Left lobe of liver (tissue), 2 donors: Measurements from ENCODE around the gene GPRIN2. TPM values are rescaled to one million over a fixed set of nuclear protein-coding genes. Genes with fewer than 3 reads are reported as not detected.
"Not testable (repeated sequence)": the region's sequence is repeated elsewhere in the genome, so short reads cannot be mapped to it uniquely, and the experiment has no call there.

Source experiments
- ATAC-seq: fragments of 200-7000 bp; cut with Tn5 transposase; one replicate; pipeline ENCODE4 v1.9.1; 2020; ENCODE audit warnings: mild to moderate bottlenecking, moderate library complexity
- DNase-seq: peaks from one replicate; pipeline ENCODE4 v3.0.0-alpha.2; 2020; ENCODE audit warnings: low spot score
- total RNA-seq: library from RNA; stranded (reverse); gene quantifications from one replicate; pipeline ENCODE4 v1.2.1, GENCODE V29; 2021
- donor health status: DM: no; HTN: no; CAD: no; lungs with moderate emphysema.
- donor health status: DM: no; HTN: yes; CAD: no.

GPRIN2 gene
- total RNA-seq, 1 donor from 2014 or later = 1.1 TPM

GRCh38 chr10:46572765-46573164 lies 16.3 kb upstream of the GPRIN2 start:
- ATAC-seq = peak; percentile 59
- peak; percentile 50 for DNase-seq

GRCh38 chr10:46570655-46571054 lies 14.2 kb upstream of the GPRIN2 start:
- not testable (repeated sequence) for DNase-seq, ATAC-seq

- DNase-seq = peak; percentile 29
Observed at GRCh38 chr10:46567151-46567550, 10.7 kb upstream of the GPRIN2 start.

GRCh38 chr10:46565591-46566332 lies 9.3 kb upstream of the GPRIN2 start:
- ATAC-seq (peak; percentile 99), DNase-seq (peak; percentile 81)

More at GRCh38 chr10:46567151-46567550, 10.7 kb upstream of the GPRIN2 start:
- ATAC-seq = not testable (repeated sequence)

- ATAC-seq (no peak), DNase-seq (peak; percentile 41)
Observed at GRCh38 chr10:46560952-46561351, 4.5 kb upstream of the GPRIN2 start.

GRCh38 chr10:46560381-46560780 lies 3.9 kb upstream of the GPRIN2 start:
- ATAC-seq (no peak), DNase-seq (peak; percentile 53)

- ATAC-seq (no peak), DNase-seq (peak; percentile 46)
Observed at GRCh38 chr10:46559231-46559671, 2.8 kb upstream of the GPRIN2 start.

GRCh38 chr10:46558392-46559185 lies 2.1 kb upstream of the GPRIN2 start:
- ATAC-seq (peak; percentile 69), DNase-seq (peak; percentile 54)

- no peak for DNase-seq
- no peak for ATAC-seq
Observed at GRCh38 chr10:46558122-46558391, 1.6 kb upstream of the GPRIN2 start.

- no peak for ATAC-seq
- peak; percentile 65 for DNase-seq
Observed at GRCh38 chr10:46557319-46558121, 1.1 kb upstream of the GPRIN2 start.

GRCh38 chr10:46555713-46556514 lies 544 bp downstream of the GPRIN2 start:
- peak; percentile 1 for ATAC-seq
- peak; percentile 60 for DNase-seq

- ATAC-seq = no peak
- DNase-seq = peak; percentile 50
Observed at GRCh38 chr10:46555366-46555712, 1.1 kb downstream of the GPRIN2 start.

GRCh38 chr10:46554166-46554781 lies 2.2 kb downstream of the GPRIN2 start:
- no peak for DNase-seq
- ATAC-seq = no peak

GRCh38 chr10:46553238-46554049 lies 3.0 kb downstream of the GPRIN2 start:
- peak; percentile 49 for DNase-seq
- no peak for ATAC-seq

GRCh38 chr10:46552526-46553237 lies 3.8 kb downstream of the GPRIN2 start:
- no peak for DNase-seq

GRCh38 chr10:46551701-46552525 lies 4.5 kb downstream of the GPRIN2 start:
- ATAC-seq = no peak
- peak; percentile 49 for DNase-seq

More at GRCh38 chr10:46552526-46553237, 3.8 kb downstream of the GPRIN2 start:
- no peak for ATAC-seq

GRCh38 chr10:46550795-46551700 lies 5.4 kb downstream of the GPRIN2 start:
- no peak for ATAC-seq
- peak; percentile 45 for DNase-seq
